Keratinocyte (primary cell): ENCODE data around the gene SETBP1. TPM values are rescaled to one million over a fixed set of nuclear protein-coding genes. Genes with fewer than 3 reads are reported as not detected.

Experiments
- DNase-seq: peaks from one replicate; pipeline ENCODE4 v3.0.0-alpha.2; 2011; ENCODE audit warnings: low read depth, missing footprints, low spot score
- FAIRE-seq: peaks from 2 replicates; lab custom pipeline; 2011; peaks lifted over from hg19 to GRCh38; lab: Jason Lieb, UNC
- H2AFZ ChIP-seq: 2 replicates; pipeline ENCODE4 v1.6.0; 2012; ENCODE audit warnings: low read length, control low read depth, inconsistent platforms; ENCODE audit not compliant: control insufficient read depth
- H3K27ac ChIP-seq: 2 replicates; pipeline ENCODE4 v1.5.1; 2011; ENCODE audit warnings: low read length; ENCODE audit not compliant: control insufficient read depth, insufficient read depth
- H3K27me3 ChIP-seq: 3 replicates; pipeline ENCODE4 v1.6.0; 2011; ENCODE audit warnings: low read length; ENCODE audit not compliant: control insufficient read depth, insufficient read depth; ENCODE audit errors: extremely low read depth
- H3K36me3 ChIP-seq, 2 experiments: 2 replicates in 1 of 2; 3 replicates in 1 of 2; pipeline ENCODE4 v1.5.1; 2011; ENCODE audit warnings: low read length in 2 of 2, mild to moderate bottlenecking in 1 of 2; ENCODE audit not compliant: control insufficient read depth in 2 of 2, insufficient read depth in 2 of 2; ENCODE audit errors: extremely low read depth in 1 of 2
- H3K4me1 ChIP-seq: 3 replicates; pipeline ENCODE4 v1.5.1; 2011; ENCODE audit warnings: low read length; ENCODE audit not compliant: control insufficient read depth, insufficient read depth; ENCODE audit errors: extremely low read depth
- H3K4me2 ChIP-seq: 3 replicates; pipeline ENCODE4 v1.6.0; 2011; ENCODE audit warnings: low read depth, low read length; ENCODE audit not compliant: control insufficient read depth, insufficient read depth; ENCODE audit errors: extremely low read depth
- H3K4me3 ChIP-seq, 3 experiments: fragments of 200-600 bp in 1 of 3; sonication (generic) in 1 of 3; 2 replicates in 2 of 3; 3 replicates in 1 of 3; pipeline ENCODE4 v1.5.1; 2011 to 2016; ENCODE audit warnings: low read length in 3 of 3, mild to moderate bottlenecking in 3 of 3, control low read depth in 2 of 3, inconsistent platforms in 1 of 3, low read depth in 1 of 3, mixed read lengths in 1 of 3, mixed run types in 1 of 3, moderate library complexity in 1 of 3; ENCODE audit not compliant: control insufficient read depth in 2 of 3, insufficient read depth in 2 of 3; ENCODE audit errors: extremely low read depth in 1 of 3
- H3K79me2 ChIP-seq: 2 replicates; pipeline ENCODE4 v1.6.0; 2012; ENCODE audit warnings: low read length; ENCODE audit not compliant: control insufficient read depth, insufficient read depth
- H3K9ac ChIP-seq: 3 replicates; pipeline ENCODE4 v1.6.0; 2011; ENCODE audit warnings: low read length; ENCODE audit not compliant: control insufficient read depth, insufficient read depth; ENCODE audit errors: extremely low read depth
- H3K9me1 ChIP-seq: 3 replicates; pipeline ENCODE4 v1.6.0; 2011; ENCODE audit warnings: low read length; ENCODE audit not compliant: control insufficient read depth, insufficient read depth; ENCODE audit errors: extremely low read depth
- H3K9me3 ChIP-seq: 2 replicates; pipeline ENCODE4 v1.5.1; 2012; ENCODE audit warnings: low read depth, low read length; ENCODE audit not compliant: control insufficient read depth
- H4K20me1 ChIP-seq: 3 replicates; pipeline ENCODE4 v1.6.0; 2011; ENCODE audit warnings: low read length; ENCODE audit not compliant: control insufficient read depth, insufficient read depth; ENCODE audit errors: extremely low read depth
- EZH2 ChIP-seq: IDR thresholded peaks from one replicate; pipeline ENCODE4 v1.6.1; 2012; ENCODE audit warnings: inconsistent platforms, mild to moderate bottlenecking, low read length, moderate library complexity
- dilution Hi-C: fragments of 300-500 bp; cut with MboI; formaldehyde crosslinking; loops from one replicate; pipeline ENCODE4 v1.7.0; 2020; ENCODE audit warnings: low sequenced_read_pairs; ENCODE audit not compliant: extremely low pct_ligation_motif_present
- polyA plus RNA-seq, 5 experiments: library from polyadenylated mRNA; depleted of rRNA in 3 of 5; stranded (reverse) in 3 of 5; stranded (forward) in 1 of 5; unstranded in 1 of 5; fragments of >200 nt; gene quantifications; 1 replicate in 1 of 5; 2 replicates in 3 of 5; 3 replicates in 1 of 5; pipeline versions ENCODE4 v1.2.1 to v1.2.3, GENCODE V29; 2011 to 2012; ENCODE audit warnings: missing spikeins in 2 of 5, low read depth in 1 of 5, low replicate concordance in 1 of 5
- TF ChIP-seq, protein P1 (sequence below), 3 experiments: IDR thresholded peaks in 1 of 3; conservative IDR thresholded peaks in 1 of 3; optimal IDR thresholded peaks in 1 of 3; 2 replicates in 2 of 3; 3 replicates in 1 of 3; pipeline versions ENCODE3 to v1.5.1; 2011; ENCODE audit warnings: low read length in 3 of 3, mild to moderate bottlenecking in 3 of 3, moderate library complexity in 2 of 3, control low read depth in 1 of 3, inconsistent platforms in 1 of 3; ENCODE audit not compliant: insufficient read depth in 2 of 3; ENCODE audit errors: extremely low read depth in 1 of 3

SETBP1 gene
- polyA plus RNA-seq, 1 donor (not counting 4 experiments of a cell fraction or from before 2014, with no cell fraction given) = 3.3 TPM

DNA sequence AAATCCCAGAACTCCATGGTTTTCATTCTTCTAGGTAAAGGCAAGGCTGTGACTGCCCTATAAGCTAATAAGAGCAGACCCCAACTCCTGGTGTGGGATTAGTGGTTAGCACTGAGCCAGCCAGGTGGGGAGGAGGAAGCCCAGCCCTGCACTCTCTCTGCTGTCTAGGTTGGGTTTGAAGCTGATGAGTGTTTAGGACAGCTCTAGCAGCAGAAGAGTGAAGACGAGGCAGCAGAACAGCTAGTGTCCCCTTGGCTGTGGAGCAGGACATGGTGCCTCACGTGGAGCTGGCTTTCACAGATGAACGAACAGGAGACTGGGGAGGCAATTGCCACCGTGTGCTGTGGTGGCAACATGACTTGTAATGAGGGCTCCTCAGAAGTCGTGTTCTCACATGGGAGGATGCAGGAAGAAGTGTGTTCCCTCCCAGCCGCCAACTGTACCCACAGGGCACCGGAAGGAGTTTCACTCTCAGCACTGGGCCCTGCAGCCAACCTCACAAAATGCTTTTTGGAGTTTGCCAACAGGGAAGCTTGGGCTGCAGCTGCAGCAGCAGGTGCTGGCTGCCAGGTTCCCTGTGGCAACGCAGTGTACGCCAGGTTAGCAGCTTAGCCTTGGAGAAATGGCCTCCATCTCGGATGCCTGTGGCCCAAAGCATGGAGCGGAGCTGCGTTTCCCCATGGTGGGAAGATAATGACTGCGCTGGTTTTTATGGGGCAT is 328.2 kb downstream of the SETBP1 start:
- no peak for TF ChIP-seq EZH2
- TF ChIP-seq, protein P1, sequence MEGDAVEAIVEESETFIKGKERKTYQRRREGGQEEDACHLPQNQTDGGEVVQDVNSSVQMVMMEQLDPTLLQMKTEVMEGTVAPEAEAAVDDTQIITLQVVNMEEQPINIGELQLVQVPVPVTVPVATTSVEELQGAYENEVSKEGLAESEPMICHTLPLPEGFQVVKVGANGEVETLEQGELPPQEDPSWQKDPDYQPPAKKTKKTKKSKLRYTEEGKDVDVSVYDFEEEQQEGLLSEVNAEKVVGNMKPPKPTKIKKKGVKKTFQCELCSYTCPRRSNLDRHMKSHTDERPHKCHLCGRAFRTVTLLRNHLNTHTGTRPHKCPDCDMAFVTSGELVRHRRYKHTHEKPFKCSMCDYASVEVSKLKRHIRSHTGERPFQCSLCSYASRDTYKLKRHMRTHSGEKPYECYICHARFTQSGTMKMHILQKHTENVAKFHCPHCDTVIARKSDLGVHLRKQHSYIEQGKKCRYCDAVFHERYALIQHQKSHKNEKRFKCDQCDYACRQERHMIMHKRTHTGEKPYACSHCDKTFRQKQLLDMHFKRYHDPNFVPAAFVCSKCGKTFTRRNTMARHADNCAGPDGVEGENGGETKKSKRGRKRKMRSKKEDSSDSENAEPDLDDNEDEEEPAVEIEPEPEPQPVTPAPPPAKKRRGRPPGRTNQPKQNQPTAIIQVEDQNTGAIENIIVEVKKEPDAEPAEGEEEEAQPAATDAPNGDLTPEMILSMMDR (optimal IDR thresholded peaks at IDR 0.05 in 1 of 3, IDR thresholded peaks at IDR 0.05 in 1 of 3, conservative IDR thresholded peaks at IDR 0.05 in 1 of 3; ENCODE audit: extremely low read depth in 1 of 3, insufficient read depth in 2 of 3, low read length in 3 of 3) = no peak
- H3K27me3 ChIP-seq = no peaks in the 10 kb centered on the region
- H4K20me1 ChIP-seq = no peaks in the 10 kb centered on the region
- peak overlapping the region; percentile 53 for H2AFZ ChIP-seq
- peak overlapping the region; percentile 31 for H3K4me2 ChIP-seq
- dilution Hi-C loops = no loop called here
- no peaks in the 10 kb centered on the region for H3K36me3 ChIP-seq
- FAIRE-seq (peak; percentile 53), DNase-seq (no peak)
- H3K9ac ChIP-seq = no peak overlapping the region
- H3K4me1 ChIP-seq = peaks cover 24% of the 10 kb centered on the region
- H3K27ac ChIP-seq = no peak overlapping the region
- H3K9me1 ChIP-seq = no peaks in the 10 kb centered on the region
- no peaks in the 10 kb centered on the region for H3K9me3 ChIP-seq
- H3K4me3 ChIP-seq = no peak overlapping the region
- H3K79me2 ChIP-seq = no peaks in the 10 kb centered on the region

DNA sequence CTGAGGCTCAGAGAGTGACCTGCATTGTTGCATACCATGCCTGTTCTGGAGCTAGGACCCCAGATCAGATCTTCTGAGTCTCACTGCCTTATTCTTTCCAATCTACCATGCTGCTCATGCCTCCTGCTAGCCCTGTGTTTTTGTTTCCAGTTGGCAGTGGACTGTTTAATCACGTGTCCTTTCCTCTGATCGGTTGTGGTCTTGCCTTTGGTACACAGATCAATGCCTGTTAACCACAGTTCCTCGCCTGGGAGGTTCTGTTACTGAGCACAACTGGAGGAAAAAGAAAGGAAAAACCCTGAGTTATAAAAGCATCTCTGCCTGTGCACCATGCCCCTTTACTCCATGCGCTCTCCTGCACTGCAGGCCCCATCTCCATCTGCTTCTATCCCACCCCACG is 329.1 kb downstream of the SETBP1 start:
- Histone ChIP-seq H3K79me2 (no peaks in the 10 kb centered on the region), H3K9me3 (no peaks in the 10 kb centered on the region), H3K4me3 (no peak overlapping the region), H3K27me3 (no peaks in the 10 kb centered on the region), H2AFZ (no peak overlapping the region), H3K4me1 (peaks cover 32% of the 10 kb centered on the region), H3K4me2 (peak overlapping the region; percentile 6), H4K20me1 (no peaks in the 10 kb centered on the region), H3K9me1 (no peaks in the 10 kb centered on the region), H3K9ac (no peak overlapping the region), H3K27ac (no peak overlapping the region), H3K36me3 (no peaks in the 10 kb centered on the region)
- dilution Hi-C loops = no loop called here
- FAIRE-seq (no peak), DNase-seq (no peak)
- no peak for TF ChIP-seq EZH2
- TF ChIP-seq, protein P1 (optimal IDR thresholded peaks at IDR 0.05 in 1 of 3, IDR thresholded peaks at IDR 0.05 in 1 of 3, conservative IDR thresholded peaks at IDR 0.05 in 1 of 3; ENCODE audit: extremely low read depth in 1 of 3, insufficient read depth in 2 of 3, low read length in 3 of 3) = no peak
